AG04449 (cell line): ENCODE results near the gene PRDM16.

Experiments used
- CTCF ChIA-PET: fragments of 350-600 bp; formaldehyde crosslinking; extraction: SDS; loops from one replicate; lab custom pipeline; 2021; ENCODE audit warnings: antibody characterized with exemption; lab: Yijun Ruan, JAX
- POLR2A ChIA-PET: fragments of 400-600, 350-600 bp; formaldehyde crosslinking; extraction: SDS; loops from one replicate; lab custom pipeline; 2020; ENCODE audit warnings: antibody characterized with exemption, inconsistent platforms; lab: Yijun Ruan, JAX
- DNase-seq: peaks from one replicate; pipeline ENCODE4 v3.0.0-alpha.2; 2010; ENCODE audit warnings: low read depth, low spot score
- H3K4me3 ChIP-seq: 2 replicates; pipeline ENCODE4 v1.5.1; 2011; ENCODE audit warnings: low read depth, mild to moderate bottlenecking, control low read depth, low read length
- TF ChIP-seq, protein P1 (sequence below): IDR thresholded peaks from one replicate; pipeline ENCODE4 v1.5.1; 2011; ENCODE audit warnings: mild to moderate bottlenecking, moderate library complexity, low read length, control low read depth, inconsistent platforms; ENCODE audit not compliant: insufficient read depth; ENCODE audit errors: missing control alignments

PRDM16 gene

GRCh38 chr1:3290915-3291314 lies 221.9 kb downstream of the PRDM16 start:
- DNase-seq = no peak
- TF ChIP-seq, protein P1, sequence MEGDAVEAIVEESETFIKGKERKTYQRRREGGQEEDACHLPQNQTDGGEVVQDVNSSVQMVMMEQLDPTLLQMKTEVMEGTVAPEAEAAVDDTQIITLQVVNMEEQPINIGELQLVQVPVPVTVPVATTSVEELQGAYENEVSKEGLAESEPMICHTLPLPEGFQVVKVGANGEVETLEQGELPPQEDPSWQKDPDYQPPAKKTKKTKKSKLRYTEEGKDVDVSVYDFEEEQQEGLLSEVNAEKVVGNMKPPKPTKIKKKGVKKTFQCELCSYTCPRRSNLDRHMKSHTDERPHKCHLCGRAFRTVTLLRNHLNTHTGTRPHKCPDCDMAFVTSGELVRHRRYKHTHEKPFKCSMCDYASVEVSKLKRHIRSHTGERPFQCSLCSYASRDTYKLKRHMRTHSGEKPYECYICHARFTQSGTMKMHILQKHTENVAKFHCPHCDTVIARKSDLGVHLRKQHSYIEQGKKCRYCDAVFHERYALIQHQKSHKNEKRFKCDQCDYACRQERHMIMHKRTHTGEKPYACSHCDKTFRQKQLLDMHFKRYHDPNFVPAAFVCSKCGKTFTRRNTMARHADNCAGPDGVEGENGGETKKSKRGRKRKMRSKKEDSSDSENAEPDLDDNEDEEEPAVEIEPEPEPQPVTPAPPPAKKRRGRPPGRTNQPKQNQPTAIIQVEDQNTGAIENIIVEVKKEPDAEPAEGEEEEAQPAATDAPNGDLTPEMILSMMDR = no peak
- no peak overlapping the region for H3K4me3 ChIP-seq
- ChIA-PET POLR2A (no interaction called here), CTCF (no interaction called here)

GRCh38 chr1:3292051-3292722 lies 223.2 kb downstream of the PRDM16 start:
- DNase-seq = no peak
- CTCF ChIA-PET = no interaction called here
- no peak overlapping the region for H3K4me3 ChIP-seq
- POLR2A ChIA-PET = no interaction called here
- TF ChIP-seq, protein P1 = no peak

DNA sequence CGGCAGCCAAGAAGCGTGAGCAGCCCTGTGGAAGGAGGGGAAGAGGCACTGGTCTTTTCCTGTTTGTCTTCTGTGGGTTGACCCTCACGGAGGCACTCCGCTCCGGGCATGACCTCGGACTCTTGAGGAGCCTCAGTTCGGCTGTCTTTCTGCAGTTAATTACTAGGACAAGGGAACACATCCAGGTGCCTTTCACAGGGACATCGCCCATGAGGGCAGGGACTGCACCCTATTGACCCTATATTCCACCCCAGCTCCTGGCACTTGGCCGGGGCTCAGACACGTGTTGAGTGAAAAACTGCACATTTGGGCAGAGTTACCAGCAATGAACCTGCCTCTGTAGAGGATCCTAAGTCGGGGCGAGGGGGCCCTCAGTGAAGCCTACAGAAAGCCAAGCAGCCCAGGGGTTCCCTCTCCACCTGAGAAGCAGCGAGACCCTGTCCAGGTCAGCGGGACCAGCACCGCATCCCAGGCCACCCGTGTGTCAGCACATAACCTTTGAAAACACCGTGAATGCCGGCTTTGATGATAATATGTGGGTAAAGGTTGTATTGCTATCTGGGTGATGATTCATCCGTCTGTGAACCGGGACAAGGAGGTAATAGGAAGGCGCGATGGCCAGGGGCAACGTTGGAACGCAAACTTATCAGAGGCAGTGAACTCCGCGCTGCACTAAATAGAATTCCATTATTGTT lies 224.0 kb downstream of the PRDM16 start:
- H3K4me3 ChIP-seq = no peak overlapping the region
- no peak for DNase-seq
- POLR2A ChIA-PET = no interaction called here
- CTCF ChIA-PET = no interaction called here
- TF ChIP-seq, protein P1 = no peak

DNA sequence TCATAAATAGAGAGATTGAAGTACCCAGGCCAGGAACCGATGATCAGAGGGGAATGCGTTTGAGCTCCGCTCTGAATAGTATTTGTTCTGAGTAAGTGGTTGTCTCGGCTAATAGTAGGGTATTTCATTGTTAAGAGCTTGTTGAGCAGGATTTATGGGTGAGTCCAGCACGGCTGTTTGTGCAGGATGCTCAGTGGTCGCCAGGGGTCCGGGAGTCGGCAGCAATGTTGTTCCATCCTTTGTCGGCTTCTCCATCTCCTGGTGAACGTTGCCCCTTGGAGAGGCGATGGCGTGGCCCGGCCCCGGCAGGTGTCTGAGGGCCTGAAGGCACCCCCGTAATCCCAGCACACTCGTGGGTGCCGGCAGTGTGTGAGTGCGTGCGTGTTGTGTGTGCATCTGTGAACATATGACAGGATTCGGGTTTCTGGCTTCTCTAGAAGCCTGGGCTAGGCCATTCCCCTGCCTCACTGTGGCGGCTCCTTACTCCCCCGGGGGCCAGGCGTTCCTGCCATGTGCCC lies 224.6 kb downstream of the PRDM16 start:
- H3K4me3 ChIP-seq = no peak overlapping the region
- TF ChIP-seq, protein P1 = no peak
- DNase-seq = no peak
- POLR2A ChIA-PET = no interaction called here
- CTCF ChIA-PET = no interaction called here

GRCh38 chr1:3294450-3294849 lies 225.4 kb downstream of the PRDM16 start:
- DNase-seq = no peak
- ChIA-PET POLR2A (no interaction called here), CTCF (no interaction called here)
- TF ChIP-seq, protein P1 = no peak
- H3K4me3 ChIP-seq = no peak overlapping the region

DNA sequence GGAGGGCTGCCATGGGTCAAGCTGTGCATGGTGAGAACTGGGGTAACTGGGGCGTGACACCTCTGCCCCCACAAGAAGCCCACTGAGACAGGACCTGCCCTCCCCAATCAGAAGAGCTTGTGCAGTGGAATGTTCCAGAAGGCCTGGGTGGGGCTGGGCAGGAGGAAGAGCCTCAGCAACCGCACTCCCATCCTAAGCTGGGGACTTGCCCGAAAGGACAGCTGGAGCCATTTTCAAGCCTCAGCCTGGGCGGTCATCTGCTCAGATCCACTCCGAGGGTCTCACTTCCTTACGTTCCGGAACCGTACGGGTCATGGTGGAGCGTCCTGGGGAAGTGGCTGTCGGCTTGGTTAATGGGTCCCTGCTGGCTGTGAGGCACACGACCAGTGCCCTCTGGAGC lies 226.8 kb downstream of the PRDM16 start:
- H3K4me3 ChIP-seq = no peak overlapping the region
- ChIA-PET POLR2A (no interaction called here), CTCF (no interaction called here)
- TF ChIP-seq, protein P1 = no peak
- no peak for DNase-seq
